Suprapubic skin (tissue), 4 donors: ENCODE results near the gene NPC2. TPM values are rescaled to one million over a fixed set of nuclear protein-coding genes. Genes with fewer than 3 reads are reported as not detected.

Experiments
- DNase-seq, 2 donors: peaks; one replicate each; pipeline ENCODE4 v3.0.0-alpha.2; 2019; ENCODE audit warnings: low spot score in 2 of 2
- H3K27ac ChIP-seq: fragments of 200-600 bp; sonication (generic); one replicate; pipeline ENCODE4 v1.5.1; 2019
- H3K27me3 ChIP-seq: fragments of 200-600 bp; sonication (generic); one replicate; pipeline ENCODE4 v1.5.1; 2019
- H3K36me3 ChIP-seq: fragments of 200-600 bp; sonication (generic); one replicate; pipeline ENCODE4 v1.5.1; 2019
- H3K4me1 ChIP-seq: fragments of 200-600 bp; sonication (generic); one replicate; pipeline ENCODE4 v1.5.1; 2019
- H3K4me3 ChIP-seq: fragments of 200-600 bp; sonication (generic); one replicate; pipeline ENCODE4 v1.5.1; 2019; ENCODE audit warnings: mild to moderate bottlenecking
- H3K9me3 ChIP-seq: fragments of 200-600 bp; sonication (generic); one replicate; pipeline ENCODE4 v1.5.1; 2019
- EP300 ChIP-seq: sonication (generic); formaldehyde crosslinking; IDR thresholded peaks from one replicate; pipeline ENCODE4 v1.6.1; 2017; ENCODE audit warnings: antibody characterized with exemption
- POLR2A ChIP-seq, 2 donors: fragments of 450-650 bp; IDR thresholded peaks; one replicate each; pipeline ENCODE4 v1.6.1; 2017; ENCODE audit warnings: antibody characterized with exemption in 2 of 2, mild to moderate bottlenecking in 2 of 2, moderate library complexity in 2 of 2
- POLR2AphosphoS5 ChIP-seq, 3 donors: sonication (generic); formaldehyde crosslinking; IDR thresholded peaks; one replicate each; pipeline ENCODE4 v1.6.1; 2017; ENCODE audit warnings: antibody characterized with exemption in 3 of 3
- WGBS: methylation state at CpG from one replicate; pipeline ENCODE4 v1.1.5; 2018; 5-methylcytosine and 5-hydroxymethylcytosine counted together
- total RNA-seq, 4 donors: library from RNA; depleted of rRNA; stranded (reverse); fragments of >200 nt; gene quantifications; one replicate each; pipeline ENCODE4 v1.1.0, GENCODE V29; 2016
- TF ChIP-seq, protein P1 (sequence below), 2 donors: fragments of 200-600 bp in 1 of 2; fragments of 450-650 bp in 1 of 2; sonication (generic) in 1 of 2; IDR thresholded peaks; one replicate each; pipeline ENCODE4 v1.5.1; 2016 to 2019; ENCODE audit warnings: antibody characterized with exemption in 2 of 2, mild to moderate bottlenecking in 1 of 2, moderate library complexity in 1 of 2

The NPC2 gene
- total RNA-seq, 4 donors from 2014 or later = 274 to 450 (median 338) TPM

DNA sequence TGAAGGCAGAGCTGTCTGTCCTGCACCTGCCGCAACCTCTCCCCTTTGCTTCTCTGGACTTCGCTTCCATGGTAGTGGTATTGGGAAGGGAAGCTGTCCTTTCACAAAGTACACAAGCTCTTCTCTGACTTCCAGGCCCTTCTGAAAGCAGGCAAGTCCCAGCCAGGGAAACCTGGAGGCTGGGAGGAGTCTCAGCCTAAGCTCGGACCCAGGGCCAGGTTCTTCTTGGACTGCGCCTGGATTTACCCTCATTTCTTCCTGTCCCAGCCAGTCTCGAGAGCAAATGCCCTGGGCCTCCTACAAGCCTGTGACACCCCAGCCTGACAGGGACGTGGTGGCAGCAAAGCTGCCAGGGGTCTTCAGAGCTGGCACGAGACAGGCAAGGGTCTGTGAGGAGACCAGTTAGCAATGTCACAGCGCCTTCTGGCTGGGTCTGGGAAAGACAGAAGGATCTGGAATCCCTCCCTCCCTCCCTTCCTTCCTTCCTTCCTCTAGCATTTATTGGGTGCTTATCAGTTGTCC, 22.8 kb upstream of the NPC2 start:
- Histone ChIP-seq H3K27me3 (no peaks in the 10 kb centered on the region), H3K27ac (no peak overlapping the region), H3K9me3 (no peaks in the 10 kb centered on the region), H3K4me3 (no peak overlapping the region), H3K36me3 (peaks cover 3% of the 10 kb centered on the region), H3K4me1 (peaks cover 11% of the 10 kb centered on the region)
- DNase-seq = no peak
- 94% methylated on average over 8 of the region's 8 CpGs for WGBS
- TF ChIP-seq POLR2AphosphoS5 (IDR thresholded peaks at IDR 0.05) = no peak
- TF ChIP-seq EP300 = no peak
- no peak for TF ChIP-seq POLR2A (IDR thresholded peaks at IDR 0.05)
- TF ChIP-seq, protein P1, sequence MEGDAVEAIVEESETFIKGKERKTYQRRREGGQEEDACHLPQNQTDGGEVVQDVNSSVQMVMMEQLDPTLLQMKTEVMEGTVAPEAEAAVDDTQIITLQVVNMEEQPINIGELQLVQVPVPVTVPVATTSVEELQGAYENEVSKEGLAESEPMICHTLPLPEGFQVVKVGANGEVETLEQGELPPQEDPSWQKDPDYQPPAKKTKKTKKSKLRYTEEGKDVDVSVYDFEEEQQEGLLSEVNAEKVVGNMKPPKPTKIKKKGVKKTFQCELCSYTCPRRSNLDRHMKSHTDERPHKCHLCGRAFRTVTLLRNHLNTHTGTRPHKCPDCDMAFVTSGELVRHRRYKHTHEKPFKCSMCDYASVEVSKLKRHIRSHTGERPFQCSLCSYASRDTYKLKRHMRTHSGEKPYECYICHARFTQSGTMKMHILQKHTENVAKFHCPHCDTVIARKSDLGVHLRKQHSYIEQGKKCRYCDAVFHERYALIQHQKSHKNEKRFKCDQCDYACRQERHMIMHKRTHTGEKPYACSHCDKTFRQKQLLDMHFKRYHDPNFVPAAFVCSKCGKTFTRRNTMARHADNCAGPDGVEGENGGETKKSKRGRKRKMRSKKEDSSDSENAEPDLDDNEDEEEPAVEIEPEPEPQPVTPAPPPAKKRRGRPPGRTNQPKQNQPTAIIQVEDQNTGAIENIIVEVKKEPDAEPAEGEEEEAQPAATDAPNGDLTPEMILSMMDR (IDR thresholded peaks at IDR 0.05) = no peak

DNA sequence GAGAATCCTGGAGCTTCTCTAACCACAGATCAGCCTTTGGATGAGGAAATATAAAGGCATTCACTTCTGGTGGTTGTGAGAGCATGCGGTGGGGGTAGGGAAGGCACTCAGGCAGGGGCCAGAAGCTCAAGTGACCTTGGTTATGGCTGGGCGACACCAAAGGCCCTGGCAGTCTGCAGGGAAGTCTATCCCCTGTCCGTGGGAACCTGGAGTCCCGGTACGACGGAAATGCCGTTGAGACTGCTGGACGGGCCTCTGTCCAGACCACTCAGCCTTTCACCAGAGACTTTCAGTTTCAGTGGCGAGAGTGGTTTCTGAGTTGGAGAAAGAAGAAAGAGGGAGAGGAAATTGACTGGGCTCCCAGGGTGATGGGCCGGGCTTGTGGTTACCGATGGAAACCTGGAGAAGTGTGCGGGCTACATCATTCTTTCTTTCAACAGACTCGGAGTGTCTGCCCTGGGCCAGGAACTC, 21.4 kb upstream of the NPC2 start:
- Histone ChIP-seq H3K36me3 (peaks cover 7% of the 10 kb centered on the region), H3K4me1 (peaks cover 16% of the 10 kb centered on the region), H3K4me3 (no peak overlapping the region), H3K27me3 (no peaks in the 10 kb centered on the region), H3K27ac (no peak overlapping the region), H3K9me3 (no peaks in the 10 kb centered on the region)
- DNase-seq = no peak
- 37% methylated on average over 12 of the region's 13 CpGs for WGBS
- TF ChIP-seq, protein P1 (IDR thresholded peaks at IDR 0.05) = no peak
- TF ChIP-seq POLR2A (IDR thresholded peaks at IDR 0.05) (no peak), EP300 (no peak), POLR2AphosphoS5 (IDR thresholded peaks at IDR 0.05) (no peak)

DNA sequence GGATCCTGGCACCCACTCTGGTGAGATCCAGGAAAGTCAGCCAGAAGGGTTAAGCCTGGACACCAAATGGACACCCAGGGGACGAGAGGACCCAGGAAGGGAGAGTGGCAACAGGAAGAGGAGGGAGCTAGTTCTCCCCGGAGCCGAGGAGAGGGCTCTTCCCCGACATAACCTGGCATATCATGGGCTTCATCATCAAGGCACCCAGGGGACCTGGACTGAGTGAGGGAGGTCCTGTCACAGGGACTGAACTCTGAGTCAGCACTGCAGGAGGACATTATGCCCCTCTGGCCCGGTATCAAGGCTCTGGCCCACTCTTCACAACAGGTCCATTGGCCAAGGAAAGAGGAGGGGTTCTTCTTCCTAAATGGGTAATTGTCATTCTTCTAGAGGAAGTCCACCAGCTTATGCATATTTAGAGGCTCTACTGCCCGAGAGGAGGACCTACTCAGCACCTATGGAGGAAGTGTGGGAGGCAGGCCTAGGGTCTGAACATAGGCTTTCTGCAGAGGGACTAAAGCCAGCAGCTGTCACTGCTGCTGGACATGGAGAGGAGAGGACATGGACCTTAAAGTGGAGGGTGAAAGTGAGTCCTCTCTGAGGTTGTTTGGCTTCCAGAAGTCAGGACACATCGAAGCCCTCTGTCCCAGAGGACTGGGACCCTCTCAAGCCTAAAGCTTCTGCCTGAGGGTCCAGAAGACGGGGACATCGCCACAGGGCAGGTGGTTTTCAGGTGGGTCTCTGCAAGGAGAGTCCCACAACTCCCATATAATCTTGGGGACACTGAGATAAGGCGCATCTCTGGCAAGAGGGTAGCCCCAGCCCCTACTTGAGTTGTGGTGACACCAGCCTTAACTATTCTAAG, 19.1 kb upstream of the NPC2 start:
- peaks cover 21% of the 10 kb centered on the region for H3K36me3 ChIP-seq
- no peaks in the 10 kb centered on the region for H3K27me3 ChIP-seq
- no peak overlapping the region for H3K27ac ChIP-seq
- no peak overlapping the region for H3K4me3 ChIP-seq
- peak; percentile 36 to 53 for DNase-seq
- peaks cover 11% of the 10 kb centered on the region for H3K4me1 ChIP-seq
- WGBS = 95% methylated on average over 8 of the region's 10 CpGs
- H3K9me3 ChIP-seq = no peaks in the 10 kb centered on the region
- TF ChIP-seq POLR2AphosphoS5 (IDR thresholded peaks at IDR 0.05) = no peak
- TF ChIP-seq POLR2A (IDR thresholded peaks at IDR 0.05) = no peak
- TF ChIP-seq, protein P1 (IDR thresholded peaks at IDR 0.05) = no peak
- no peak for TF ChIP-seq EP300

DNA sequence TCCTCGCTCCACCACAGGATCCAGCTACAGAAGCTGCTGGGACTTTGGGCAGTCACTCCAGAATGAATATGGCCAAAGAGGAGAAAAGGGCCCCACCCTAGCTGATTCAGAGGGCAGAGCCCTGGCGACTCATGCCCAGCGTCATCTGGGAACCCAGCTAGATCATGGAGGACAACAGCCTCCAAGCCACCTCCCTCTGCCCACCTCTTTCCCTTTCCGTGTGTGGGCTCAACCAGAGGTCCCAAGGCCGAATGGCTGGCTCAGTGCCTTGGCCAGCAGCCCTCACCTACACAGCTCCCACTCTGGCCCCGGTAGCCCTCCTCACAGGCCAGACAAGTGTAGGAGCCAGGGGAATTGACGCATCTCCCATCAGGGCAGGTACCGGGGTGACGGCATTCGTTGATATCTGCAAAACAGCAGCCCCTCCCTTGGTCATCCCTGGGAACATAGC, 17.9 kb upstream of the NPC2 start:
- Histone ChIP-seq H3K27me3 (no peaks in the 10 kb centered on the region), H3K4me3 (no peak overlapping the region), H3K4me1 (peaks cover 11% of the 10 kb centered on the region), H3K9me3 (no peaks in the 10 kb centered on the region), H3K27ac (no peak overlapping the region), H3K36me3 (peaks cover 21% of the 10 kb centered on the region)
- DNase-seq = peak; percentile 46 to 69
- WGBS = 89% methylated on average over 5 of the region's 10 CpGs
- no peak for TF ChIP-seq EP300
- TF ChIP-seq POLR2AphosphoS5 (IDR thresholded peaks at IDR 0.05) = no peak
- TF ChIP-seq, protein P1 (IDR thresholded peaks at IDR 0.05) = no peak
- TF ChIP-seq POLR2A (IDR thresholded peaks at IDR 0.05) = no peak
